Left lung (tissue), 10 donors: ENCODE measurements around the gene TP53TG5. TPM values are rescaled to one million over a fixed set of nuclear protein-coding genes. Genes with fewer than 3 reads are reported as not detected.
A peak's percentile ranks its signal among the peaks of the same experiment; 100 is the strongest.

Experiments used
- ATAC-seq: fragments of 200-7000 bp; cut with Tn5 transposase; one replicate; pipeline ENCODE4 v1.9.1; 2020; ENCODE audit warnings: moderate library complexity
- DNase-seq, 4 donors: peaks; one replicate each; pipeline ENCODE4 v3.0.0-alpha.2; 2013 to 2020
- H3K27ac ChIP-seq, 2 donors: fragments of 200-600 bp; sonication (generic) in 1 of 2; one replicate each; pipeline versions ENCODE4 v1.5.0 to v1.8.0; 2020 to 2021
- H3K27me3 ChIP-seq, 2 donors: fragments of 200-600 bp; sonication (generic) in 1 of 2; one replicate each; pipeline versions ENCODE4 v1.5.0 to v1.8.0; 2020 to 2021
- H3K36me3 ChIP-seq, 2 donors: fragments of 200-600 bp; sonication (generic) in 1 of 2; one replicate each; pipeline versions ENCODE4 v1.5.0 to v1.8.0; 2020 to 2021
- H3K4me1 ChIP-seq, 2 donors: fragments of 200-600 bp; one replicate each; pipeline ENCODE4 v1.8.0; 2021
- H3K4me3 ChIP-seq, 2 donors: fragments of 200-600 bp; sonication (generic) in 1 of 2; one replicate each; pipeline versions ENCODE4 v1.5.0 to v1.8.0; 2020 to 2021; ENCODE audit warnings: mild to moderate bottlenecking in 1 of 2
- H3K9me3 ChIP-seq, 2 donors: fragments of 200-600 bp; sonication (generic) in 1 of 2; one replicate each; pipeline versions ENCODE4 v1.5.0 to v1.8.0; 2020 to 2021
- intact Hi-C, 2 donors: fragments of 100-400 bp; cut with DNase I; formaldehyde crosslinking; loops; one replicate each; pipeline versions ENCODE4 v1.11.2 to v1.14.2; 2022
- polyA plus RNA-seq, 6 donors: library from polyadenylated mRNA; unstranded; fragments of 120-200 nt; gene quantifications; one replicate each; pipeline ENCODE4 v1.2.1, GENCODE V29; 2013; ENCODE audit not compliant: insufficient read length in 6 of 6
- total RNA-seq, 2 donors: library from RNA; stranded (reverse); fragmentation: NEBNext Ultra II Directional; extraction: Animal tissue kit (Norgen Biotek cat#: 25700); gene quantifications; one replicate each; pipeline ENCODE4 v1.2.1, GENCODE V29; 2021
- TF ChIP-seq, protein P1 (sequence below), 2 donors: fragments of 200-600 bp; sonication (generic) in 1 of 2; IDR thresholded peaks; one replicate each; pipeline versions ENCODE4 v1.5.0 to v1.8.0; 2021; ENCODE audit warnings: antibody characterized with exemption in 2 of 2
- donor health status: DM: no; HTN: yes; CAD: no.
- donor health status: DM: no; HTN: no; CAD: no.

TP53TG5 gene
- total and polyA plus RNA-seq, 8 donors: 0.44 to 2.0 (median 1.6) TPM; not detected in 1

DNA sequence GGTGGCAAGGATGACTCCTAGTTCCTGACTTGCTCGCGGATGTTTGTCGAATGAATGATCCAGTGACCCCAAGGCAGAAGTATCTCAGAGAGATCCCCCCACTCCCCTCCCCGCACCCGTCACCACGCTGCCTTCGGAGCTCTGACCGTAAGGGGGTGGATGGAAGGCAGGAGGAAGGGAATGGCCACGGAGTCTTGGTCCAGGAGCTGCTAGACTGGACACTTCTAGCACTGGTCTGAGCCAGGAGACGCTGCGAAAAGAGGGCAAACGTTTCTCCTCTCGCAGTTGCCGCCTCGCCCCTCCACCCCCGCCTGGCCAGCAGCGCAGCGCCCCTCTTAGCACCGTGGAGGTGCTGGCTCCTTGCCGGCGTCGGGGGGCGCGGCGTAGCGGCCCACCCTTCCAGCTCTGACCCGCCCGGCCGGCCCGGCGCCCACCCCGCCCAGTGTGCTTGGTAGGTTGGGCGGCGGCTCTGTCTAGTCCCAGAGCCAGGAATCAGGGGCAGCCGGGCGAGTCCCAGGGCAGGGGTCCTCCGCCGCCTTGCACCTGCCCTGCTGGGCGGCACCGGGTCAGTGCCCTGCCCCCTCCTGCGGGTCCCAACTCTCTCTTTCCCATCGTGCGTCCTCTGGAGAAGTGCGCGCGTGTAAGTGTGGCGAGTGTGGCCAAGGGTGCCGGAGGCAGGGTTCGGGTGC lies 27.6 kb upstream of the TP53TG5 start:
- H3K36me3 ChIP-seq: peaks cover 0 to 15% of the 10 kb centered on the region in 2 donors
- H3K4me3 ChIP-seq: peak overlapping the region; percentile 76 to 86
- peaks cover 4 to 28% of the 10 kb centered on the region in 2 donors for H3K4me1 ChIP-seq
- H3K27ac ChIP-seq: peak overlapping the region; percentile 84 to 88
- ATAC-seq (peak; percentile 39), DNase-seq (peak in 1 of 4 donors; percentile 80)
- peaks cover 0 to 43% of the 10 kb centered on the region in 2 donors for H3K27me3 ChIP-seq
- TF ChIP-seq, protein P1, sequence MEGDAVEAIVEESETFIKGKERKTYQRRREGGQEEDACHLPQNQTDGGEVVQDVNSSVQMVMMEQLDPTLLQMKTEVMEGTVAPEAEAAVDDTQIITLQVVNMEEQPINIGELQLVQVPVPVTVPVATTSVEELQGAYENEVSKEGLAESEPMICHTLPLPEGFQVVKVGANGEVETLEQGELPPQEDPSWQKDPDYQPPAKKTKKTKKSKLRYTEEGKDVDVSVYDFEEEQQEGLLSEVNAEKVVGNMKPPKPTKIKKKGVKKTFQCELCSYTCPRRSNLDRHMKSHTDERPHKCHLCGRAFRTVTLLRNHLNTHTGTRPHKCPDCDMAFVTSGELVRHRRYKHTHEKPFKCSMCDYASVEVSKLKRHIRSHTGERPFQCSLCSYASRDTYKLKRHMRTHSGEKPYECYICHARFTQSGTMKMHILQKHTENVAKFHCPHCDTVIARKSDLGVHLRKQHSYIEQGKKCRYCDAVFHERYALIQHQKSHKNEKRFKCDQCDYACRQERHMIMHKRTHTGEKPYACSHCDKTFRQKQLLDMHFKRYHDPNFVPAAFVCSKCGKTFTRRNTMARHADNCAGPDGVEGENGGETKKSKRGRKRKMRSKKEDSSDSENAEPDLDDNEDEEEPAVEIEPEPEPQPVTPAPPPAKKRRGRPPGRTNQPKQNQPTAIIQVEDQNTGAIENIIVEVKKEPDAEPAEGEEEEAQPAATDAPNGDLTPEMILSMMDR (IDR thresholded peaks at IDR 0.05): no peak
- intact Hi-C loops: no loop called here
- peaks cover 0 to 7% of the 10 kb centered on the region in 2 donors for H3K9me3 ChIP-seq

DNA sequence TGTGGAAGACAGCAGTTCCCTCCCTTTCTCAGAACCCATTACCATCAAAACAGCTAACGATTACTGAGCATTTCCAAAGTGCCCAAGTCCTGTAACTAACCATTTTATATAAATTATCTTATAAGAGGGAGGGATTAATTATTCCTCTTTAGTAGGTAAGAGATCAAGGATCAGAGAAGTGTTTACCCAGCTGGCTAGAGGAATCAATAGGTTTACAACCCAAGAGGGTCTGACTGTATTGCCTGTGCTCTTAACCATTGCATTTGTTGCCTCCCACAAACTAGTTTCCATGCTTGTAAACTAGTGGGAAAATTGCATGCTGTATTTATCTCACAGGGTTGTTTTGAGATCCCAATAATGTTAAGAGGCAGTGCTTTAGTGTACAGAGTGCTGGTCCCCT lies 26.3 kb upstream of the TP53TG5 start:
- H3K36me3 ChIP-seq: peaks cover 0 to 3% of the 10 kb centered on the region in 2 donors
- DNase-seq (no peak), ATAC-seq (no peak)
- H3K4me3 ChIP-seq: no peak overlapping the region
- peaks cover 0 to 43% of the 10 kb centered on the region in 2 donors for H3K27me3 ChIP-seq
- no peak overlapping the region for H3K27ac ChIP-seq
- intact Hi-C loops: no loop called here
- H3K4me1 ChIP-seq: peaks cover 4 to 28% of the 10 kb centered on the region in 2 donors
- TF ChIP-seq, protein P1 (IDR thresholded peaks at IDR 0.05): no peak
- H3K9me3 ChIP-seq: peaks cover 4 to 19% of the 10 kb centered on the region in 2 donors

DNA sequence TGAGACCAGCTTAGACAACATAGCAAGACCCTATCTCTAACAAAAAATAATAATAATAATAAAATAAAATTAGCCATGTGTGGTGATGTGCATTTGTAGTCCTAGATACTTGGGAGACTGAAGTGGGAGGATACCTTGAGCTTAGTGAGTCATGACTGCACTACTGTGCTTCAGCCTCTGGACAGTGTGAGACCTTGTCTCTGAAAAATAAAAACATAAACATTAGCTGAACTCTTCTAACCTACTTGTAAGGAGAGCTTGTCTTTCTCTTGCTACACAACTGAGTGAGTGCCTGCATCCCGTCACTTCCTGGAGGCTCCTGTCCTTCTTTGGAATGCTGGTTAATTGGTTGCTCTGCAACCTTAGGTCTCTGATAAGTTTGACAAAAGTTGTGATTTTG lies 24.8 kb upstream of the TP53TG5 start:
- H3K4me3 ChIP-seq: no peak overlapping the region
- peaks cover 4 to 19% of the 10 kb centered on the region in 2 donors for H3K9me3 ChIP-seq
- TF ChIP-seq, protein P1 (IDR thresholded peaks at IDR 0.05): no peak
- no peak overlapping the region for H3K27ac ChIP-seq
- intact Hi-C loops: no loop called here
- ATAC-seq (no peak), DNase-seq (no peak)
- no peaks in the 10 kb centered on the region for H3K36me3 ChIP-seq
- peaks cover 4 to 13% of the 10 kb centered on the region in 2 donors for H3K4me1 ChIP-seq
- H3K27me3 ChIP-seq: peaks cover 0 to 38% of the 10 kb centered on the region in 2 donors

DNA sequence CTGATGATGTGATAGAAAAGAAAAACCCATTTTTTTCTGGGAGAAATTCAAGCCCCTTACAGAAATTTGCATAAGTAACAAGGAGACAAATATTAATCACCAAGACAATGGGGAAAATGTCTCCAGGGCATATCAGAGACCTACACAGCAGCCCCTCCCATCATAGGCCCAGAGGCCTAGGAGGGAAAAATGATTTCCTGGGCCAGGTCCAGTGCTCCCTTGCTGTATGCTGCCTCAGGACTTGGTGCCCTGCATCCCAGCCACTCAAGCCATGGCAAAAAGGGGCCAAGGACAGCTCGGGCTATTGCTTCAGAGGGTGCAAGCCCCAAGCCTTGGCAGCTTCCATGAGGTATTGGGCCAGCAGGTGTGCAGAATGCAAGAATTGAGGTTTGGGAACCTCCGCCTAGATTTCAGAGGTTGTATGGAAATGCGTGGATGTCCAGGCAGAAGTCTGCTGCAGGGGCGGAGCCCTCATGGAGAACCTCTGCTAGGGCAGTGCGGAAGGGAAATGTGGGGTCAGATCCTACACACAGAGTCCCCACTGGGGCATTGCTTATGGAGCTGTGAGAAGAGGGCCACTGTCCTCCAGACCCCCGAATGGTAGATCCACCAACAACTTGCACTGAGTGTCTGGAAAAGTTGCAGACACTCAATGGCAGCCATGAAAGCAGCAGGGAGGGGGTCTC lies 22.4 kb upstream of the TP53TG5 start:
- no peak overlapping the region for H3K27ac ChIP-seq
- H3K4me1 ChIP-seq: peaks cover 0 to 3% of the 10 kb centered on the region in 2 donors
- no peak for ATAC-seq
- H3K36me3 ChIP-seq: no peaks in the 10 kb centered on the region
- no peak overlapping the region for H3K4me3 ChIP-seq
- peaks cover 4 to 19% of the 10 kb centered on the region in 2 donors for H3K9me3 ChIP-seq
- intact Hi-C loops: no loop called here
- peaks cover 0 to 13% of the 10 kb centered on the region in 2 donors for H3K27me3 ChIP-seq
- TF ChIP-seq, protein P1 (IDR thresholded peaks at IDR 0.05): no peak
- DNase-seq: no peak

DNA sequence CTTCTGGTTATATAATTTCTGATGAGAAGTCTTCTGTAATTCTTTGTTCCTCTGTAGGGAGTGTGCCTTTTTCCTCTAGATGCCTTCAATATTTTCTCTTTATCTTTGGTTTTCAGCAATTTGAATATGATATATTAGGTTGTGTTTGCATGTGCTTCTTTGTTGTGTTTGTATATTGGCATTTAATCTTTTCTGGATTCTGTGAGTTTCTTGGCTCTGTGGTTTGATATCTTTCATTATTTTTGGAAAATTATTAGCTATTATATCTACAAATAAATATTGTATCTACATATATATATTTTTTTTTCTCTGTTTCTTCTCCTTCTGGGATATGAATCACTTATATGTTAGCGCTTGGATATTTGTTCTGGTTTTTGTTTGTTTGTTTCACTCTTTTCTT lies 20.9 kb upstream of the TP53TG5 start:
- Histone ChIP-seq H3K4me3 (no peak overlapping the region), H3K27ac (no peak overlapping the region), H3K36me3 (no peaks in the 10 kb centered on the region), H3K9me3 (peaks cover 4 to 19% of the 10 kb centered on the region in 2 donors), H3K27me3 (no peaks in the 10 kb centered on the region), H3K4me1 (no peaks in the 10 kb centered on the region)
- DNase-seq (no peak), ATAC-seq (no peak)
- TF ChIP-seq, protein P1 (IDR thresholded peaks at IDR 0.05): no peak
- intact Hi-C loops: no loop called here
